Nephron (organoid): ENCODE measurements around the gene MSGN1.
"Not testable (repeated sequence)": the region's sequence is repeated elsewhere in the genome, so short reads cannot be mapped to it uniquely, and the experiment has no call there.

Experiments used
- H3K27ac Mint-ChIP-seq, 3 experiments: 2 replicates each; pipeline ENCODE4 v1.8.0; 2020; ENCODE audit warnings: mixed read lengths in 3 of 3, mild to moderate bottlenecking in 2 of 3, moderate library complexity in 1 of 3
- H3K27me3 Mint-ChIP-seq: 2 replicates; pipeline ENCODE4 v1.8.0; 2021; ENCODE audit warnings: low read depth, mild to moderate bottlenecking, moderate library complexity, mixed read lengths
- H3K36me3 Mint-ChIP-seq: 2 replicates; pipeline ENCODE4 v1.8.0; 2020; ENCODE audit warnings: low read depth, mixed read lengths
- H3K4me1 Mint-ChIP-seq: 2 replicates; pipeline ENCODE4 v1.8.0; 2020; ENCODE audit warnings: mixed read lengths
- H3K4me3 Mint-ChIP-seq, 3 experiments: 2 replicates each; pipeline ENCODE4 v1.8.0; 2020; ENCODE audit warnings: mild to moderate bottlenecking in 3 of 3, mixed read lengths in 3 of 3, moderate library complexity in 2 of 3
- H3K9me3 Mint-ChIP-seq: 2 replicates; pipeline ENCODE4 v1.8.0; 2020; ENCODE audit warnings: mixed read lengths
- TF ChIP-seq, protein P1 (sequence below), 3 experiments: fragments of 200-600 bp; sonication (generic); IDR thresholded peaks; one replicate each; pipeline ENCODE4 v1.5.0; 2021; ENCODE audit warnings: antibody characterized with exemption in 3 of 3; ENCODE audit not compliant: unreplicated experiment in 3 of 3

The MSGN1 gene

DNA sequence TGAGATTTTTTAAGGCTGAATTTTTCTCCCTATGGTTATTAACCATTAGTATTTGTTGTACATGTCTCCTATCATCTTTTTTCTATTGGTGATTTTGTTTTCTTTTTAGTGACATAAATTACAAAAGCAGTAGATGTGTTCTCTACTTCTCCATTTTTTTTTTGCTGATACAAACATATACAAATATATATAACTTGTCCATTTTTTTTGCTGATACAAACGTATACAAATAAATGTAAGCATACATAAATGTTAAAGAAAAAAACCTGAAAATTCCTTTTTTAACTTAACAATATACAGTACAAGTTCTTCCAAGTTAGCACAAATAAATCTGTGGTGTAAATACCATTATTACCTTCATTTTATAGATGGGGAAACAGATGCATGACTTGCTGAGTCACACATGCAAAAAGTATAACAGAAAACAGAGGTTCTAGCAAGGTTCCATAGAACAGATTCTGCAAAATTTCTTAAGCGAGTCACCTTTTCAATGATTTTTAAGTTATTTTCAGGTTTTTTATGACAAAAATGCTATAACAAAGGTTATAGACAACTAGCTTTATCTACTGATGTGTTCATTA, 2.1 kb downstream of the MSGN1 start:
- Mint-ChIP-seq H3K27me3 (no peaks in the 10 kb centered on the region), H3K27ac (no peak overlapping the region), H3K9me3 (no peaks in the 10 kb centered on the region), H3K36me3 (no peaks in the 10 kb centered on the region), H3K4me3 (peak overlapping the region in 1 of 3 experiments; percentile 47), H3K4me1 (peaks cover 62% of the 10 kb centered on the region)
- TF ChIP-seq, protein P1, sequence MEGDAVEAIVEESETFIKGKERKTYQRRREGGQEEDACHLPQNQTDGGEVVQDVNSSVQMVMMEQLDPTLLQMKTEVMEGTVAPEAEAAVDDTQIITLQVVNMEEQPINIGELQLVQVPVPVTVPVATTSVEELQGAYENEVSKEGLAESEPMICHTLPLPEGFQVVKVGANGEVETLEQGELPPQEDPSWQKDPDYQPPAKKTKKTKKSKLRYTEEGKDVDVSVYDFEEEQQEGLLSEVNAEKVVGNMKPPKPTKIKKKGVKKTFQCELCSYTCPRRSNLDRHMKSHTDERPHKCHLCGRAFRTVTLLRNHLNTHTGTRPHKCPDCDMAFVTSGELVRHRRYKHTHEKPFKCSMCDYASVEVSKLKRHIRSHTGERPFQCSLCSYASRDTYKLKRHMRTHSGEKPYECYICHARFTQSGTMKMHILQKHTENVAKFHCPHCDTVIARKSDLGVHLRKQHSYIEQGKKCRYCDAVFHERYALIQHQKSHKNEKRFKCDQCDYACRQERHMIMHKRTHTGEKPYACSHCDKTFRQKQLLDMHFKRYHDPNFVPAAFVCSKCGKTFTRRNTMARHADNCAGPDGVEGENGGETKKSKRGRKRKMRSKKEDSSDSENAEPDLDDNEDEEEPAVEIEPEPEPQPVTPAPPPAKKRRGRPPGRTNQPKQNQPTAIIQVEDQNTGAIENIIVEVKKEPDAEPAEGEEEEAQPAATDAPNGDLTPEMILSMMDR (IDR thresholded peaks at IDR 0.05; ENCODE audit: unreplicated experiment in 3 of 3), result no peak

GRCh38 chr2:17821080-17821479, 4.8 kb downstream of the MSGN1 start:
- peak overlapping the region; percentile 31 to 77 (median 35) for H3K27ac Mint-ChIP-seq

DNA sequence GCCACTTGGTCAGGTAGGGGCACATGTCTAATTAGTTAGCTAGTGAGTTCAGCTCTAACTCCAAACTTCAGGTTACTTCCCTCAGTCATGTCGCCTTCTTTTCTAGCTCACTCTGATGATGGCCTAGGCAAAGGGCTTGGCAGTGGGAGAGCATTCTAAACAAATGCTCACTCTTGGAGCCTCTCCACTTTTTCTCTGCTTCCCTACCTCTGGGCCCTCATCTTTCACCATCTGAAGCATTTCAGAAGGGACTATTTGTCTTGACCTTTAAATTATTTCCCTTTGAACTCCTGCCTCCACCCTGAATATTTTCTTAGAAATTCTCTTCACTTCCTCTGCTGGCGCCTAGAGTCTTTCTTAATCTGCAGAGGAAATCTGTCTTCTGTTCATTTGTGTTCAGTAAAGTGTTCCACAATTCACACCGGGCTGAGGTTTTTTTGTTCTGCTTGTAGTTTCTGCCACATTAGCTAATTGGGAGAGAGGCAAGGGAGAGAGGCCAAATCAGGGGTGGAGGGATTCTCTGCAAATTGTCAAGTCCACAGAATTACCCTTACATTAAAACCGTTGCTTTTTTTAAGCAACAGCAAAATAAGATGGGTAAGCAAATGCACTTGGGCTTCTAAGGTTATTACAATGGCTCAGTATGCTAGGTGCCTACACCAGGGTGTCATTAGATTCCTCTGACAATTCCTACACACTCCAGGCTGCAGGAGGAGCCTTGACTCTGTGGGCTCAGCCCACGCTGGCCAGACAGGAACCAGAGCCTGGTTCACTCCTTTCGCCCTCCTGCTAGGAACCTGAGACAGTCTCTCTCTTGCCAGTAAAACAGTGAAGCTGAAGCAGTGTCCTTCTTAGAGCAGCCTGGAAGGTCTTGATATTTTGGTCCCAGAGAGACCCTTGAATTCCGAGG, 5.5 kb downstream of the MSGN1 start:
- Mint-ChIP-seq H3K27me3 (peaks cover 6% of the 10 kb centered on the region), H3K36me3 (no peaks in the 10 kb centered on the region), H3K27ac (peak overlapping the region; percentile 72 to 77 (median 74)), H3K4me1 (peaks cover 40% of the 10 kb centered on the region), H3K4me3 (no peak overlapping the region), H3K9me3 (no peaks in the 10 kb centered on the region)
- TF ChIP-seq, protein P1 (IDR thresholded peaks at IDR 0.05; ENCODE audit: unreplicated experiment in 3 of 3), result no peak

More at GRCh38 chr2:17821080-17821479, 4.8 kb downstream of the MSGN1 start:
- TF ChIP-seq, protein P1 (IDR thresholded peaks at IDR 0.05; ENCODE audit: unreplicated experiment in 3 of 3), result no peak
- H3K36me3 Mint-ChIP-seq, result no peaks in the 10 kb centered on the region
- peaks cover 47% of the 10 kb centered on the region for H3K4me1 Mint-ChIP-seq
- no peak overlapping the region for H3K4me3 Mint-ChIP-seq
- H3K27me3 Mint-ChIP-seq, result peaks cover 3% of the 10 kb centered on the region
- H3K9me3 Mint-ChIP-seq, result no peaks in the 10 kb centered on the region

DNA sequence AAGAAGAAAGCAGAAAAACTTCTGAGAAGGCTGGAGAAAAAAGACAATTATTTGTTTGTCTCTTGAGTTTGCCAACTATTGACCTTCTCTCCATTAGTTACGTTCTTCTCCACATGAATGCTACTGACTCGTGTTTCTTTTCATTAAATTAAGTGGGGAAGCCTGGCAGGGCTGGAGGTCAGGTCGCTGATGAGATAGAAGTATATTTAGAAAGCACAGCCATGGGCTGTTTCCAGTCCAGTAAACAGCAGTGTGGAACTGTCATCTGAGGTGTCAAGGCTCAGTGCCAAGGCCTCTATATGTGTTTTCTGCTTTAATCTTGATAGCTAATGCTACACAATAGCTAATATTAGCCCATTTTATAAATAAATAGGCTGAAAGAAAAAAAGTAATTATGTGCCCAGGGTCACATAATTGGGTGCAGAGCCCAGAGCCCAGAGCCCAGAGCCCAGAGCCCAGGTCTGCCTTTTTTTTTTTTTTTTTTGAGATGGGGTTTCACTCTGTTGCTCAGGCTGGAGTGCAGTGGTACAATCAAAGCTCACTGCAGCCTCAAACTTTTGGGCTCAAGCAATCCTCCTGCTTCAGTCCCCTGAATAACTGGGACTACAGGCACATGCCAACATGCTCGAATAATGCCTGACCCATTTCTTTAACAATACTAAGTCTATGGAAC, 6.3 kb downstream of the MSGN1 start:
- peaks cover 38% of the 10 kb centered on the region for H3K4me1 Mint-ChIP-seq
- H3K27ac Mint-ChIP-seq, result peak overlapping the region; percentile 72 to 77 (median 74)
- H3K36me3 Mint-ChIP-seq, result no peaks in the 10 kb centered on the region
- H3K27me3 Mint-ChIP-seq, result peaks cover 7% of the 10 kb centered on the region
- no peaks in the 10 kb centered on the region for H3K9me3 Mint-ChIP-seq
- TF ChIP-seq, protein P1 (IDR thresholded peaks at IDR 0.05; ENCODE audit: unreplicated experiment in 3 of 3), result no peak
- no peak overlapping the region for H3K4me3 Mint-ChIP-seq

DNA sequence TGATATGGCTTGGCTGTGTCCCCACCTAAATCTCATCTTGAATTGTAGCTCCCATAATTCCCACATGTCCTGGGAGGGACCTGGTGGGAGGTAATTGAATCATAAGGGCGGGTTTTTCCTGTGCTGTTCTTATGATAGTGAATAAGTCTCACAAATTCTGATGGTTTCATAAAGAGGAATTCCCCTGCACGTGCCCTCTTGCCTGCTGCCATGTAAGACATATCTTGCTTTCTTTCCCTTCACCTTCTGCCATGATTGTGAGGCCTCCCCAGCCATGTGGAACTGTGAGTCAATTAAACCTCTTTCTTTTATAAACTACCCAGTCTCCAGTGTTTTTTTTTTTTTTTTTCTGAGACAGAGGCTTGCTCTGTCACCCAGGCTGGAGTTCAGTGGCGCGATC, 7.4 kb downstream of the MSGN1 start:
- Mint-ChIP-seq H3K4me1 (peaks cover 38% of the 10 kb centered on the region), H3K27ac (peak overlapping the region; percentile 46 to 77 (median 61))
- not testable (repeated sequence) for H3K9me3 Mint-ChIP-seq, H3K4me3 Mint-ChIP-seq, H3K36me3 Mint-ChIP-seq, H3K27me3 Mint-ChIP-seq

- peaks cover 28% of the 10 kb centered on the region for H3K27me3 Mint-ChIP-seq
- H3K4me3 Mint-ChIP-seq, result no peak overlapping the region
- TF ChIP-seq, protein P1 (IDR thresholded peaks at IDR 0.05; ENCODE audit: unreplicated experiment in 3 of 3), result no peak
- no peak overlapping the region for H3K27ac Mint-ChIP-seq
- no peaks in the 10 kb centered on the region for H3K9me3 Mint-ChIP-seq
- H3K36me3 Mint-ChIP-seq, result no peaks in the 10 kb centered on the region
- H3K4me1 Mint-ChIP-seq, result peaks cover 23% of the 10 kb centered on the region
Measured at GRCh38 chr2:17827316-17827715, 11.1 kb downstream of the MSGN1 start.
